Subcutaneous abdominal adipose tissue (tissue), 5 donors: Measurements from ENCODE around the gene BST1.

Source experiments
- H3K27ac ChIP-seq: one replicate; pipeline ENCODE4 v1.7.0; 2013; ENCODE audit warnings: low read depth, mild to moderate bottlenecking, inconsistent platforms, low read length, moderate library complexity
- H3K27me3 ChIP-seq, 5 donors: one replicate each; pipeline ENCODE4 v1.7.0; 2013; ENCODE audit warnings: low read length in 5 of 5, inconsistent platforms in 1 of 5; ENCODE audit not compliant: control insufficient read depth in 5 of 5, insufficient read depth in 4 of 5
- H3K36me3 ChIP-seq, 5 donors: one replicate each; pipeline ENCODE4 v1.7.0; 2013; ENCODE audit warnings: low read length in 5 of 5; ENCODE audit not compliant: control insufficient read depth in 5 of 5, insufficient read depth in 5 of 5
- H3K4me1 ChIP-seq, 5 donors: one replicate each; pipeline ENCODE4 v1.7.0; 2013; ENCODE audit warnings: low read length in 5 of 5, mild to moderate bottlenecking in 3 of 5, moderate library complexity in 1 of 5; ENCODE audit not compliant: control insufficient read depth in 5 of 5, insufficient read depth in 5 of 5
- H3K4me3 ChIP-seq, 5 donors: one replicate each; pipeline ENCODE4 v1.7.0; 2013; ENCODE audit warnings: low read length in 5 of 5, low read depth in 1 of 5
- H3K9ac ChIP-seq, 5 donors: one replicate each; pipeline ENCODE4 v1.7.0; 2013; ENCODE audit warnings: low read length in 5 of 5, mild to moderate bottlenecking in 4 of 5, moderate library complexity in 3 of 5
- H3K9me3 ChIP-seq, 5 donors: one replicate each; pipeline ENCODE4 v1.7.0; 2013; ENCODE audit warnings: low read length in 5 of 5; ENCODE audit not compliant: control insufficient read depth in 5 of 5
- donor health status: healthy.
- donor health status: healthy.
- donor health status: healthy.
- donor health status: healthy.
- donor health status: healthy.

Gene BST1

DNA sequence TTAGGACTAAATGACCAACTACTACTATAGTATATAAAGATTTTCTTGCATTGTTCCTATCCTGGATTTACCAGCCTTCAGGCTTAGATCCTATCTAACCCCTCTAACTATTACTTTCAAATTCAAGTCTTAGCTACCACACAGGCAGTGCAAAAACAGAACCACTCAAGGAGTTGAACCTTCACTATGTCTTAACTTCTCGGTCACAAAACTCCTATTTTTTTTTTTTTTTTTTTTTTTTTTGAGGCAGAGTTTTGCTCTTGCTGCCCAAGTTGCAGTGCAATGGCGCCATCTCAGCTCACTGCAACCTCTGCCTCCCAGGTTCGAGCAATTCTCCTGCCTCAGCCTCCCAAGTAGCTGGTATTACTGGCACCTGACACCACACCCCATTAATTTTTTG is 27.5 kb upstream of the BST1 start:
- Histone ChIP-seq H3K9me3 (no peaks in the 10 kb centered on the region), H3K36me3 (no peaks in the 10 kb centered on the region), H3K9ac (no peak overlapping the region), H3K27me3 (no peaks in the 10 kb centered on the region), H3K4me3 (no peak overlapping the region), H3K4me1 (no peaks in the 10 kb centered on the region), H3K27ac (no peak overlapping the region)

DNA sequence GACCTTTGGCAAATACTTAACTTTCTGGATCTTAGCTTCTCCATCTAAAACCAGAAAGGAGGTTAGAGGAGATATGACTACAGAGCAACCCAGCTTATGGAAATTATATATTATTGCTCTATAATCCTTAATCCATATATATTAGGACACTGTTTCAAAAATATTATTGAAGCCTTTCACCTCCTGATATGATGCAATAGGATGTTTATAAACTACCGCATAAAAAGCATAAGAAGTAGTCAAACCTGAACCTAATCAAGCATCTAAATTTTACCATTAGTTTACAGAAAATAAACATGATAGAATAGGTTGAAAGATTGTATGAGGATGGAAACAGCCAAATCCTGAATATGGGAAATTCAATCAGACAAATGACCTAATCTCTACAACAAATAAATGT is 26.8 kb upstream of the BST1 start:
- no peaks in the 10 kb centered on the region for H3K27me3 ChIP-seq
- peaks cover 0 to 2% (median 2%) of the 10 kb centered on the region in 5 donors for H3K4me1 ChIP-seq
- H3K4me3 ChIP-seq, result no peak overlapping the region
- no peaks in the 10 kb centered on the region for H3K36me3 ChIP-seq
- no peak overlapping the region for H3K27ac ChIP-seq
- H3K9me3 ChIP-seq, result no peaks in the 10 kb centered on the region
- no peak overlapping the region for H3K9ac ChIP-seq

DNA sequence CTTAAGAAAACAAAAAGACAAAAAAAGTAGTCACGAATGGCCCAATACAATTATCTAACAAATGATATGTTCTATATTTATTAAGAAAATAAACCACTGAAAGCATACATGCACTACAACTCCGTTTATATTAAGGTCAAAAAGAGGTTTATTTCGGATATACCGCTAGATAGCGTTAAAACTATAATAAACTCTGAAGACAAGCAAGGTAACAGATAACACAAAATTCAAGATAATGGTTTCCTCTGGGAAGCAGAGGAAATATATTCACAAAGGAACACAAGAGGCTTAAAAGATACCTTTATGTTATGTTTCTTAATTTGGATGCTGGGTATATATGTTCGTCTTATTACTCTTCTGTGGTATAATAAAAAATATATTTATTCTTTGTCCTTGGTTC is 26.0 kb upstream of the BST1 start:
- H3K9me3 ChIP-seq, result no peaks in the 10 kb centered on the region
- H3K9ac ChIP-seq, result no peak overlapping the region
- H3K4me3 ChIP-seq, result no peak overlapping the region
- H3K4me1 ChIP-seq, result peaks cover 0 to 6% (median 5%) of the 10 kb centered on the region in 5 donors
- H3K27me3 ChIP-seq, result no peaks in the 10 kb centered on the region
- no peaks in the 10 kb centered on the region for H3K36me3 ChIP-seq
- H3K27ac ChIP-seq, result no peak overlapping the region

DNA sequence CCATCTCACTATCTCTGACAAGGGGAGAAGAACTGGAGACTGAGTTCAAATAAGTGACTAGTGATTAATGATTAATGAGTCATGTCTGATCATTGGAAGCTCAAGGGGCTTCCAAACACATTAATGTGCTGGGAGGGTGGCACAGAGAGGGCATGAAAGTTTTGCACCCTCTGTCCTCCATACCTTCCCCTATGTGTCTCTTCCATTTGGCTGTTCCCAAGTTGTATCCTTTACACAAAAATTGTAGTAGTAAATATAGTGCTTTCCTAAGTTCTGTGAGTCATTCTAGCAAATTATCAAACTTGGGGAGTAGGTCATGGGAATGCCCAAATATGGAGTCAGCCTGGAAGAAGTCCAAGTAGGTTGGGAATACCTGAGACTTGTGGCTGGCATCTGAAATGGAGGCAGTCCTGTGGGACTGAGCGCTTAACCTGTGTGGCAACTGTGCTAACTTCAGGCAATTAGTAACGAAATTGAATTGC is 25.3 kb upstream of the BST1 start:
- no peaks in the 10 kb centered on the region for H3K27me3 ChIP-seq
- no peak overlapping the region for H3K27ac ChIP-seq
- no peaks in the 10 kb centered on the region for H3K36me3 ChIP-seq
- H3K9me3 ChIP-seq, result no peaks in the 10 kb centered on the region
- H3K4me3 ChIP-seq, result no peak overlapping the region
- peaks cover 0 to 13% (median 11%) of the 10 kb centered on the region in 5 donors for H3K4me1 ChIP-seq
- no peak overlapping the region for H3K9ac ChIP-seq

DNA sequence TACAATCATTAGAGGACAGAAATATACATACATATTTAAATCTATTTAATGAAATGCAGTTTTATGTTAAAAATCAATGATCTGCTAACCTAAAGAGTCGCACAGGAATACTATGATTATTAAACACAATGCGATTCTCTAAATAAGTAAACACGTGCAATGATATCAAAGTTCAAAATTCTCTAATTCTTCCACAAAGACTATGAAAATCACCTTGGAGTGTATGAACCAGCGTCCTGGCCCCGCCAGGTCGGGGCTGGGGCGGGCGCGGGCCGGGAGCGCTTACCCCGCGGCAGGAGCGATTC is 21.8 kb upstream of the BST1 start:
- peak overlapping the region; percentile 98 for H3K27ac ChIP-seq
- peak overlapping the region in 4 of 5 donors; percentile 84 to 99 (median 92) for H3K9ac ChIP-seq

DNA sequence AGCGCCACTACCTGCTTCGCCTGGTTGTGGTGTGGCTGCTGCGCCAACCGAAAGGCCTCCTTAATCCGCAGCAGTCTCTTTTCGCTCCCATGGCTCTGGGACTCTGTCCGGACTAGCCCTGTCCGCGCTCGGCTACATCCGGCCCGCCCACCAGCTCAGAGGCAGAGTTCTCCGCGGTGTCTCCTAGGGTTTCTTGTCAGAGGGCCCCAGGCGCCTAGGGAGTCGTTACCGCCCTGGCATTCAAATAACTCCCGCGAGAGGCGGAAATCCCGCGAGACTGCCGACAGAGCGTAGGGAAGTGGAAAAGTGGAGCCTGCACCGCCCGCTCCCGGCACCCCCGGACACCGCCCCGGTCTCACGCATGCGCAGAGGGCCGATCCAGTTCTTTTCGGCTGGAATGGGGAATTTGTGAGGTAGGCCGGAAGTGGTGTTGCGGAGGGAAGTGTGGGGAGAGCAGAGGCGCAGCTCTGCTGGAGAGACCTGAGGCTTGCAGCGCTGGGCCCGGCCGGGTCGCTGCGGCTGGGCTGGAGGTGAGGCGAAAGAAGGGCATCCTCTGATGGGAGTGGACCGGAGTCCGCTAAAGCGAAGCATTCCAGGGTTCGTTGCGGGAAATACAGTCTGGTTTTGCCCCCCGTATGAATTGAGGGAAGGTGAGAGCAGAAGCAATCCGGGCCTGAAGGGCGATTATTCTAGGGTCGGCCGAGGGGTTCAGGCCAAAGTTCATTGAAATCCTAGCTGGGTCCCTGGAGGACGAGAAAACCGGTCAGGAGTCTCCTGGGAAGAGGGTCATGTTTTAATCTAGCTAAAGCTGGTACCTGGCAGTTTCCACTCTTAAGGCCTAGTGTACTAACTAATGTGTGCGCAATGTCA is 21.3 kb upstream of the BST1 start, which contains the start of gene FAM200B:
FAM200B (plus strand) TSS at position 456 of the 870 bp plus-strand sequence. CDS start 5,151 bp downstream, outside the sequence.
- Histone ChIP-seq H3K36me3 (peaks cover 5 to 9% (median 5%) of the 10 kb centered on the region in 5 donors), H3K9ac (peak within 1 kb of the TSS; percentile 84 to 99 (median 98)), H3K27me3 (no peaks in the 10 kb centered on the region), H3K4me1 (peaks cover 0 to 21% (median 19%) of the 10 kb centered on the region in 5 donors), H3K9me3 (no peaks in the 10 kb centered on the region), H3K27ac (peak within 1 kb of the TSS; percentile 98), H3K4me3 (peak within 1 kb of the TSS; percentile 73 to 96 (median 90))

More for the DNA sequence above, 21.8 kb upstream of the BST1 start:
- Histone ChIP-seq H3K9me3 (no peaks in the 10 kb centered on the region), H3K27me3 (no peaks in the 10 kb centered on the region), H3K4me1 (peaks cover 0 to 21% (median 19%) of the 10 kb centered on the region in 5 donors), H3K4me3 (peak overlapping the region; percentile 73 to 96 (median 90)), H3K36me3 (peaks cover 0 to 3% (median 0%) of the 10 kb centered on the region in 5 donors)

DNA sequence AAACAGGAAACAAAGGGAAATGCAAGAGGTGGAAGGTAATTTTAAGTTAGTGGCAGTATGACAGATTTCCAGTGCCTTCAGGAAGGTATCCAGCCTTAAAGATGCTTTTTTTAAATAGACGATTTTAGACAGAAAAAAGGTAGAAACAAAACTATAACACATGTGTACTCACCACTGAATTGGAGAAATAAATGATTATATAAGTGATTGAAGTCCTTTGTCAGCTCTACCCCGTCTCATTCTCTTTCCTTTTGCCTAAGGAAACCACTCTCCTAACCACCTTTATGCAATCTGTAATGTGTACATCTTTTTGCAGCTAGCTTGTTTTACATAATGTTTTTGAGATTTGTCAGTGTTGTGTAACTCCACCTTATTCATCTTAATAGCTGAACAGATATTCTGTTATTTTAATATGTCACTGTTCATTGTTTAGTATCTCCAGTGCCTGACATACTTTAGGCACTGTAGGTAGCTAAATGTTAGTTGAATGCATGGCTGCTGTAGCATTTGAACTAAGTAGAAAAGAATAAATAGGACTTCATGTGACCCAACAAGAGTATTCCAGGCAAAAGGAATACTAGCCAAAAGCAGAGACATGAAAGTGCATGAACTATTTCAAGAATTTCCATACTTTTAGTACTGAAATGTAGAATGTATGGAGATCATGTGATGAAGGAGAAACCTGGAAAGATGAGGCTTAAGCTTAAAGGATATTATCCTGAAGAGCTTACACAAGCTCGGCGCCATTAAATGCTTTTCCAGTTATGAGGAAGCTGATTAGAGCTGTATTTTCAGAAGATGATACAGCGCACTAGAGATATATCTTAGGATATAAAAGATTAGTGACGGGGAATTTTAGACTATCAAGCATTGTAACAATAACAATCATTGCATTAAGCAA is 20.4 kb upstream of the BST1 start:
- peaks cover 5 to 12% (median 8%) of the 10 kb centered on the region in 5 donors for H3K36me3 ChIP-seq
- H3K4me3 ChIP-seq, result peak overlapping the region; percentile 73 to 96 (median 90)
- no peaks in the 10 kb centered on the region for H3K27me3 ChIP-seq
- H3K9ac ChIP-seq, result peak overlapping the region; percentile 84 to 99 (median 98)
- H3K9me3 ChIP-seq, result no peaks in the 10 kb centered on the region
- peak overlapping the region; percentile 98 for H3K27ac ChIP-seq
- H3K4me1 ChIP-seq, result peaks cover 0 to 22% (median 20%) of the 10 kb centered on the region in 5 donors

DNA sequence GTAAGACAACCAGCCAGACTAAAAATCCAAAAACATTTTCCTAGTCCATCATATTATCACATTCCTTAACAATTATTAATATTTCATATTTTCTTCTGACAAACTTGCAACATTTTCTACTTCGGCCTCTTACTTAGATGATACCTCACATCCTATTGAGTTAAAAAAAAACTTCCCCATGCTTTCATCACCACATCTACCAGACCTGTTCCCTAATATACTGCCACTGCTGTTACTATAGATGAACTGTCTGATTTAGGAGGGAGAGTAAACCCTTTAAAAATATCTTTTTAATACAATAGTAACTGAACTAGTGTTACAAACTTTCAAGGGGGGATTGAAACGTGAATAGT is 19.7 kb upstream of the BST1 start:
- Histone ChIP-seq H3K4me3 (peak overlapping the region in 2 of 5 donors; percentile 90 to 95), H3K4me1 (peaks cover 0 to 29% (median 21%) of the 10 kb centered on the region in 5 donors), H3K27ac (peak overlapping the region; percentile 98), H3K9me3 (no peaks in the 10 kb centered on the region), H3K36me3 (peaks cover 5 to 12% (median 9%) of the 10 kb centered on the region in 5 donors), H3K9ac (peak overlapping the region in 2 of 5 donors; percentile 85 to 98), H3K27me3 (no peaks in the 10 kb centered on the region)

DNA sequence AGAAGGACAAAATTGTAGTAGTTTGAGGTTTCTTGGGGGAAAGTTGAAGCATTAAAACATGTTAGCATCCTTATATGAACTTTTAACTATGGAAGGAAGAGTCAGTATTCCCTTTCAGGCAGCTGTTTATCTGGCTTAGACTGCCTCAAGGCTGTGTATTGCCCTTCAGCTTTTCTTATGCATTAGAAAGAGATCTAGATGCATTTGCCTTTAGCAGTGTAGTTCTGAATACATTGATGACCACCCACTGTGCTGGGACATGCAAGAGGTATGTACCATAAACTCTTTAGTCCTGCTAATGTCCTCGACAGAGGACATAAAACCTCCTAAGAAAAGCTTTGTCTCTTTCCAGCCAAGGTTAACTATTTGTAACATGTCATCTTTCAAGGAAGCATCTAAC is 18.4 kb upstream of the BST1 start:
- Histone ChIP-seq H3K36me3 (peaks cover 5 to 12% (median 11%) of the 10 kb centered on the region in 5 donors), H3K9me3 (no peaks in the 10 kb centered on the region), H3K27me3 (no peaks in the 10 kb centered on the region), H3K4me3 (no peak overlapping the region), H3K27ac (no peak overlapping the region), H3K9ac (no peak overlapping the region), H3K4me1 (peaks cover 0 to 36% (median 24%) of the 10 kb centered on the region in 5 donors)
